Measurements from ENCODE around the gene HM13.
"Not testable (repeated sequence)": the region's sequence is repeated elsewhere in the genome, so short reads cannot be mapped to it uniquely, and the experiment has no call there.

Gene HM13

GRCh38 chr20:31568041-31568731 is 53.9 kb downstream of the HM13 start:
- DNase-seq, result no peak

GRCh38 chr20:31568773-31569162 is 54.5 kb downstream of the HM13 start:
- no peak for DNase-seq

GRCh38 chr20:31569163-31570020 is 55.1 kb downstream of the HM13 start:
- DNase-seq, result no peak

- no peak for DNase-seq
Observed at GRCh38 chr20:31570021-31570463, 55.8 kb downstream of the HM13 start.

- DNase-seq, result no peak
Observed at GRCh38 chr20:31570735-31571617, 56.7 kb downstream of the HM13 start.

- no peak for DNase-seq
Observed at GRCh38 chr20:31572042-31572700, 57.9 kb downstream of the HM13 start.

GRCh38 chr20:31572701-31573554 is 58.7 kb downstream of the HM13 start:
- peak; percentile 81 for DNase-seq

- DNase-seq, result no peak
Observed at GRCh38 chr20:31573555-31574321, 59.5 kb downstream of the HM13 start.

GRCh38 chr20:31574986-31575385 is 60.7 kb downstream of the HM13 start:
- DNase-seq, result not testable (repeated sequence)

- DNase-seq, result no peak
Observed at GRCh38 chr20:31576751-31577150, 62.5 kb downstream of the HM13 start.

- no peak for DNase-seq
Observed at GRCh38 chr20:31577194-31577593, 63.0 kb downstream of the HM13 start.

GRCh38 chr20:31578448-31579138 is 64.4 kb downstream of the HM13 start:
- no peak for DNase-seq

- DNase-seq, result no peak
Observed at GRCh38 chr20:31579245-31579644, 65.0 kb downstream of the HM13 start.

GRCh38 chr20:31579941-31580651 is 65.9 kb downstream of the HM13 start:
- DNase-seq, result not testable (repeated sequence)

- no peak for DNase-seq
Observed at GRCh38 chr20:31580706-31581105, 66.5 kb downstream of the HM13 start.

GRCh38 chr20:31581391-31581790 is 67.1 kb downstream of the HM13 start:
- DNase-seq, result no peak

GRCh38 chr20:31587545-31588389 is 73.5 kb downstream of the HM13 start:
- no peak for DNase-seq

- DNase-seq, result no peak
Observed at GRCh38 chr20:31590717-31591225, 76.5 kb downstream of the HM13 start.
